Measurements from ENCODE around the gene GP9. TPM values are rescaled to one million over a fixed set of nuclear protein-coding genes. Genes with fewer than 3 reads are reported as not detected.
"Not testable (repeated sequence)": the region's sequence is repeated elsewhere in the genome, so short reads cannot be mapped to it uniquely, and the experiment has no call there.

The GP9 gene
- total RNA-seq, 4 donors from 2014 or later, result 0.50 TPM; not detected in 3

- TF ChIP-seq CTCF (IDR thresholded peaks at IDR 0.05), result no peak
- TF ChIP-seq POLR2AphosphoS5 (IDR thresholded peaks at IDR 0.05), result no peak
- no peak for TF ChIP-seq POLR2A (IDR thresholded peaks at IDR 0.05; ENCODE audit: low read depth)
- no peak for TF ChIP-seq EP300 (IDR thresholded peaks at IDR 0.05)
- 82% methylated on average over 4 of the region's 4 CpGs for WGBS
- Histone ChIP-seq H3K9me3 (no peaks in the 10 kb centered on the region), H3K27me3 (no peaks in the 10 kb centered on the region), H3K4me1 (peaks cover 5 to 12% (median 11%) of the 10 kb centered on the region in 4 donors), H3K4me3 (no peak overlapping the region), H3K36me3 (no peaks in the 10 kb centered on the region), H3K27ac (replicated peaks in 1 of 4) (no peak overlapping the region)
- intact Hi-C loops (cut with DNase I), result no loop called here
- DNase-seq (ENCODE audit: extremely low spot score), result no peak
Measured at GRCh38 chr3:129065720-129066073, 5.1 kb downstream of the GP9 start.

GRCh38 chr3:129067719-129068118 is 7.1 kb downstream of the GP9 start:
- H3K9me3 ChIP-seq; H3K27ac ChIP-seq (replicated peaks in 1 of 4); H3K4me3 ChIP-seq; DNase-seq (ENCODE audit: extremely low spot score); H3K27me3 ChIP-seq; intact Hi-C loops (cut with DNase I); H3K36me3 ChIP-seq: not testable (repeated sequence)
- 94% methylated on average over 6 of the region's 7 CpGs for WGBS
- H3K4me1 ChIP-seq, result peaks cover 5 to 12% (median 11%) of the 10 kb centered on the region in 4 donors

GRCh38 chr3:129068291-129068886 is 7.8 kb downstream of the GP9 start:
- H3K9me3 ChIP-seq, result no peaks in the 10 kb centered on the region
- peaks cover 5 to 12% (median 11%) of the 10 kb centered on the region in 4 donors for H3K4me1 ChIP-seq
- DNase-seq (ENCODE audit: extremely low spot score), result no peak
- peak overlapping the region in 3 of 4 donors; percentile 34 to 55 (median 42) for H3K27ac ChIP-seq (replicated peaks in 1 of 4)
- no peaks in the 10 kb centered on the region for H3K36me3 ChIP-seq
- H3K27me3 ChIP-seq, result no peaks in the 10 kb centered on the region
- H3K4me3 ChIP-seq, result peak overlapping the region; percentile 44 to 53 (median 50)
- TF ChIP-seq POLR2AphosphoS5 (IDR thresholded peaks at IDR 0.05) (no peak), EP300 (IDR thresholded peaks at IDR 0.05) (no peak), POLR2A (IDR thresholded peaks at IDR 0.05; ENCODE audit: low read depth) (no peak), CTCF (IDR thresholded peaks at IDR 0.05) (no peak)
- intact Hi-C loops (cut with DNase I), result no loop called here
- 43% methylated on average over 13 of the region's 44 CpGs for WGBS

- H3K9me3 ChIP-seq; intact Hi-C loops (cut with DNase I); H3K36me3 ChIP-seq; H3K27me3 ChIP-seq; DNase-seq (ENCODE audit: extremely low spot score); H3K27ac ChIP-seq (replicated peaks in 1 of 4); H3K4me3 ChIP-seq: not testable (repeated sequence)
- WGBS, result 89% methylated on average over 12 of the region's 13 CpGs
- H3K4me1 ChIP-seq, result peaks cover 5 to 12% (median 11%) of the 10 kb centered on the region in 4 donors
Measured at GRCh38 chr3:129069313-129070085, 8.9 kb downstream of the GP9 start.

GRCh38 chr3:129070086-129070885 is 9.7 kb downstream of the GP9 start:
- H3K27ac ChIP-seq (replicated peaks in 1 of 4), result no peak overlapping the region
- H3K9me3 ChIP-seq, result no peaks in the 10 kb centered on the region
- TF ChIP-seq POLR2AphosphoS5 (IDR thresholded peaks at IDR 0.05) (no peak), EP300 (IDR thresholded peaks at IDR 0.05) (no peak), CTCF (IDR thresholded peaks at IDR 0.05) (no peak), POLR2A (IDR thresholded peaks at IDR 0.05; ENCODE audit: low read depth) (no peak)
- WGBS, result 81% methylated on average over 8 of the region's 8 CpGs
- intact Hi-C loops (cut with DNase I), result no loop called here
- no peaks in the 10 kb centered on the region for H3K36me3 ChIP-seq
- H3K4me3 ChIP-seq, result no peak overlapping the region
- no peak for DNase-seq (ENCODE audit: extremely low spot score)
- peaks cover 5 to 12% (median 11%) of the 10 kb centered on the region in 4 donors for H3K4me1 ChIP-seq
- no peaks in the 10 kb centered on the region for H3K27me3 ChIP-seq
